Caco-2 (cell line): Measurements from ENCODE around the gene ELAVL3. TPM values are rescaled to one million over a fixed set of nuclear protein-coding genes. Genes with fewer than 3 reads are reported as not detected.

Experiments used
- BruUV-seq: library from RNA; stranded (reverse); fragments of 400-500 nt; replicated peaks from 2 replicates; lab custom pipeline; 2021; lab: Mats Ljungman, UMichigan
- CTCF ChIA-PET: fragments of 300-600 bp; sonication (Branson Sonifier 250); formaldehyde crosslinking; loops from one replicate; lab custom pipeline; 2022; ENCODE audit warnings: antibody characterized with exemption; lab: Charles Lee
- POLR2A ChIA-PET: fragments of 300-600 bp; sonication (Branson Sonifier 250); formaldehyde crosslinking; loops from one replicate; lab custom pipeline; 2022; ENCODE audit warnings: antibody characterized with exemption; lab: Charles Lee
- DNase-seq, 2 experiments: peaks; one replicate each; pipeline versions ENCODE4 v3.0.0 to v3.0.0-alpha.2; 2020 to 2022
- H3K27me3 ChIP-seq: replicated peaks from 2 replicates; pipeline ENCODE4 v1.6.0; 2011; ENCODE audit warnings: low read length; ENCODE audit not compliant: control insufficient read depth, insufficient read depth
- H3K36me3 ChIP-seq: 2 replicates; pipeline ENCODE4 v1.5.1; 2011; ENCODE audit warnings: low read length; ENCODE audit not compliant: control insufficient read depth, insufficient read depth
- H3K4me1 ChIP-seq: fragments of 250-450 bp; sonication (Bioruptor Pico); 2 replicates; pipeline ENCODE4 v1.5.1; 2020; ENCODE audit warnings: mild to moderate bottlenecking
- H3K4me3 ChIP-seq: 2 replicates; pipeline ENCODE4 v1.5.1; 2011; ENCODE audit warnings: low read depth, mild to moderate bottlenecking, control low read depth, low read length
- H3K9me3 ChIP-seq: fragments of 250-450 bp; sonication (Bioruptor Pico); 2 replicates; pipeline ENCODE4 v1.5.1; 2020; ENCODE audit warnings: mild to moderate bottlenecking, moderate library complexity
- H3K27ac Mint-ChIP-seq: one replicate; pipeline ENCODE4 v1.8.0; 2022; ENCODE audit warnings: mixed read lengths; ENCODE audit not compliant: unreplicated experiment
- H3K27me3 Mint-ChIP-seq: one replicate; pipeline ENCODE4 v1.8.0; 2022; ENCODE audit warnings: mixed read lengths; ENCODE audit not compliant: insufficient read depth, unreplicated experiment
- H3K36me3 Mint-ChIP-seq: one replicate; pipeline ENCODE4 v1.8.0; 2022; ENCODE audit warnings: mild to moderate bottlenecking, mixed read lengths; ENCODE audit not compliant: insufficient read depth, unreplicated experiment
- H3K4me1 Mint-ChIP-seq: one replicate; pipeline ENCODE4 v1.8.0; 2022; ENCODE audit warnings: low read depth, mixed read lengths; ENCODE audit not compliant: unreplicated experiment
- H3K4me3 Mint-ChIP-seq: one replicate; pipeline ENCODE4 v1.8.0; 2022; ENCODE audit warnings: mild to moderate bottlenecking, moderate library complexity, mixed read lengths; ENCODE audit not compliant: unreplicated experiment
- H3K9me3 Mint-ChIP-seq: one replicate; pipeline ENCODE4 v1.8.0; 2022; ENCODE audit warnings: mixed read lengths; ENCODE audit not compliant: unreplicated experiment
- intact Hi-C: fragments of 100-400 bp; cut with micrococcal nuclease; formaldehyde crosslinking; loops from one replicate; pipeline ENCODE4 v1.10.0; 2022; ENCODE audit not compliant: unreplicated experiment
- total RNA-seq: library from RNA; stranded (reverse); gene quantifications from 2 replicates; pipeline ENCODE4 v1.2.3, GENCODE V29; 2022
- TF ChIP-seq, protein P1 (sequence below), 2 experiments: fragments of 200-600 bp in 1 of 2; IDR thresholded peaks; 1 replicate in 1 of 2; 2 replicates in 1 of 2; pipeline versions ENCODE4 v1.5.1 to v1.8.0; 2011 to 2022; ENCODE audit warnings: antibody characterized with exemption in 1 of 2, control low read depth in 1 of 2, inconsistent platforms in 1 of 2, low read depth in 1 of 2, low read length in 1 of 2, mild to moderate bottlenecking in 1 of 2, moderate library complexity in 1 of 2; ENCODE audit not compliant: insufficient read depth in 1 of 2, severe bottlenecking in 1 of 2, unreplicated experiment in 1 of 2

ELAVL3 gene
- total RNA-seq, 1 experiment from 2014 or later = not detected

DNA sequence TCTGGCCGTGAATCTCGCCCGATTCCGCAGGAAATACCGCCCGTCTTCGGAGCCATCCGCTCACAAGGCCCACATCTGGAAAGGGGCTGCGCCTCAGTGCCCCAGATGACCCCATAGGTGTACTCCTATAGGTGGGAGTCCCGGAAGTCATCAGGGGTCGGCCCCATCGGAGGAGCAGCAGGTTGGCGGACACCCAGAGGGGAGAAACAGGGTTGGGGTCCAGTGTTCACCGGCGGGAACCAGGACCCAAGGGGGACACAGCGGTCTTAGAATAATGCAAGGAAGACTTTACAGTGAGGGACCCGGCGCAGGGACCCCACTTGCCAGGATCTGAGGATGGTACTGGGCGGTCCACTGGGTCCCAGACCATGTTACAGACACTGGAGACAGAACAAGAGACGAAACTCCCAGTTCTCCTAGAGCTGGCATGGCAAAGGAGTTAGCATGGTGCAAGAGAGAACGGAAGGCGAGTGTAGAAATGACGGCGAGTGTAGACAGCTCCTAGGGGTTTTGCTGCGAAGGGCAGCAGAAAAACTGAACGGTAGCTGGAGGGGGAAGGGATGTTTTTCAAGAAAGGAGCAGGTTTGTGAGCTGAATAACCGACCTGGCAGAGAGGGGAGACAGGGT lies 57.6 kb downstream of the ELAVL3 start:
- H3K27me3 ChIP-seq = no peaks in the 10 kb centered on the region
- BruUV-seq = no TSS peak
- DNase-seq = no peak
- no peak overlapping the region for H3K4me3 ChIP-seq
- H3K9me3 ChIP-seq = no peaks in the 10 kb centered on the region
- H3K4me1 Mint-ChIP-seq = peaks cover 6% of the 10 kb centered on the region
- TF ChIP-seq, protein P1, sequence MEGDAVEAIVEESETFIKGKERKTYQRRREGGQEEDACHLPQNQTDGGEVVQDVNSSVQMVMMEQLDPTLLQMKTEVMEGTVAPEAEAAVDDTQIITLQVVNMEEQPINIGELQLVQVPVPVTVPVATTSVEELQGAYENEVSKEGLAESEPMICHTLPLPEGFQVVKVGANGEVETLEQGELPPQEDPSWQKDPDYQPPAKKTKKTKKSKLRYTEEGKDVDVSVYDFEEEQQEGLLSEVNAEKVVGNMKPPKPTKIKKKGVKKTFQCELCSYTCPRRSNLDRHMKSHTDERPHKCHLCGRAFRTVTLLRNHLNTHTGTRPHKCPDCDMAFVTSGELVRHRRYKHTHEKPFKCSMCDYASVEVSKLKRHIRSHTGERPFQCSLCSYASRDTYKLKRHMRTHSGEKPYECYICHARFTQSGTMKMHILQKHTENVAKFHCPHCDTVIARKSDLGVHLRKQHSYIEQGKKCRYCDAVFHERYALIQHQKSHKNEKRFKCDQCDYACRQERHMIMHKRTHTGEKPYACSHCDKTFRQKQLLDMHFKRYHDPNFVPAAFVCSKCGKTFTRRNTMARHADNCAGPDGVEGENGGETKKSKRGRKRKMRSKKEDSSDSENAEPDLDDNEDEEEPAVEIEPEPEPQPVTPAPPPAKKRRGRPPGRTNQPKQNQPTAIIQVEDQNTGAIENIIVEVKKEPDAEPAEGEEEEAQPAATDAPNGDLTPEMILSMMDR (IDR thresholded peaks at IDR 0.05; ENCODE audit: insufficient read depth in 1 of 2, low read depth in 1 of 2, low read length in 1 of 2, severe bottlenecking in 1 of 2, unreplicated experiment in 1 of 2) = no peak
- H3K27ac Mint-ChIP-seq = no peak overlapping the region
- no peaks in the 10 kb centered on the region for H3K36me3 ChIP-seq
- no peak overlapping the region for H3K4me3 Mint-ChIP-seq
- no peaks in the 10 kb centered on the region for H3K36me3 Mint-ChIP-seq
- H3K4me1 ChIP-seq = no peaks in the 10 kb centered on the region
- ChIA-PET CTCF (interaction anchor here (0.9 kb wide), 1 partner anchor 42 kb away, joined by 3 read pairs; no protein-coding TSS in a partner anchor), POLR2A (interaction anchor here (0.7 kb wide), 1 partner anchor 433 kb away, joined by 13 read pairs; no protein-coding TSS in a partner anchor)
- no peaks in the 10 kb centered on the region for H3K27me3 Mint-ChIP-seq
- H3K9me3 Mint-ChIP-seq = no peaks in the 10 kb centered on the region
- intact Hi-C loops = no loop called here

DNA sequence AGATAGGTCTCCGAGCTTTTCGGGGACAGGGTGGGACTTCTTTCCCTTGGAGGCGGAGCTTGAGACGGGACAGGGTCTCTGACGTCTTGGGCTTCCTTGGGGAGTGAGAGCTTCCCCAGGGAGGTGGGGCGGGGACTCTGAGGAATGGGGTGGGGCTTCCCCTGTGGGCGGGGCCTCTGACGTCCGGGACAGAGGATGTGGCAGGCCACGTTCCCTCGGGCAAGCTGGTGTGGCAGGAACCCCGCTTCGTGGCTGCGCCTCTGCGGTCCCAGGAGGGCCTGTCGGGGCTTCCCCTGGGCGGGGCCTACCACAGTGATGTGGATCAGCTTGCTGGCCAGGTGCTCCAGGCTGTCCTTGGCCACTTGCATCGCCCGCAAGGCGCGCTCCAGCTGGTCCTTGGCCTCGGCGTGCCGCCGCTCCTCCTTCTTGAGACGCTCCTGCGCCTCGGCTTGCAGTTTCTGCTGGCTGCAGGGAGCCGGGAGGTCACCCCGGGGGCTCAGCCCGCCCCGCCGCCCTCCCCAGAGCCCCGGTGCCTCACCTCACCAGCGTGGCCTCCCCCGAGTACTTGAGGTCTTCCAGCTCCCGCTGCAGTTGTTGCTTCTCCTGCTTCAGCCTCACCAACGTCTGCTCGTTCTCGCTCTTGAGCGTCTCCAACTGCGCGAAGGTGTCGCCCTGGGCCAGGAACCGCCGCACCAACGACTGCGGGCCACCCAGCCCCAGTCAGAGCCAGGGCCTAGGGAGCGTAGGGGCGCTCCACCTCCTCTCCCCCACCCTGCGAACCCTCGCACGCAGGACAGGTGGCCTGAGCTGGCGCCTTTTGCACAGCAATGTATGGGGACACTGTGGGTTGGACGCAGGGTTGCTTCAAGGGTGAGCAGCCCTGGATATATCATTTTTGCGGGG lies 58.4 kb downstream of the ELAVL3 start:
- no peaks in the 10 kb centered on the region for H3K36me3 ChIP-seq
- no TSS peak for BruUV-seq
- ChIA-PET POLR2A (no interaction called here), CTCF (interaction anchor here (0.7 kb wide), 1 partner anchor 154 kb away, joined by 3 read pairs; no protein-coding TSS in a partner anchor)
- no peaks in the 10 kb centered on the region for H3K9me3 ChIP-seq
- intact Hi-C loops = no loop called here
- H3K4me3 ChIP-seq = no peak overlapping the region
- TF ChIP-seq, protein P1 (IDR thresholded peaks at IDR 0.05; ENCODE audit: insufficient read depth in 1 of 2, low read depth in 1 of 2, low read length in 1 of 2, severe bottlenecking in 1 of 2, unreplicated experiment in 1 of 2) = no peak
- H3K27ac Mint-ChIP-seq = no peak overlapping the region
- H3K4me3 Mint-ChIP-seq = no peak overlapping the region
- DNase-seq = peak in 1 of 2 experiments; percentile 55
- H3K9me3 Mint-ChIP-seq = no peaks in the 10 kb centered on the region
- H3K36me3 Mint-ChIP-seq = no peaks in the 10 kb centered on the region
- no peaks in the 10 kb centered on the region for H3K27me3 Mint-ChIP-seq
- peaks cover 6% of the 10 kb centered on the region for H3K4me1 Mint-ChIP-seq
- H3K4me1 ChIP-seq = no peaks in the 10 kb centered on the region
- no peaks in the 10 kb centered on the region for H3K27me3 ChIP-seq

DNA sequence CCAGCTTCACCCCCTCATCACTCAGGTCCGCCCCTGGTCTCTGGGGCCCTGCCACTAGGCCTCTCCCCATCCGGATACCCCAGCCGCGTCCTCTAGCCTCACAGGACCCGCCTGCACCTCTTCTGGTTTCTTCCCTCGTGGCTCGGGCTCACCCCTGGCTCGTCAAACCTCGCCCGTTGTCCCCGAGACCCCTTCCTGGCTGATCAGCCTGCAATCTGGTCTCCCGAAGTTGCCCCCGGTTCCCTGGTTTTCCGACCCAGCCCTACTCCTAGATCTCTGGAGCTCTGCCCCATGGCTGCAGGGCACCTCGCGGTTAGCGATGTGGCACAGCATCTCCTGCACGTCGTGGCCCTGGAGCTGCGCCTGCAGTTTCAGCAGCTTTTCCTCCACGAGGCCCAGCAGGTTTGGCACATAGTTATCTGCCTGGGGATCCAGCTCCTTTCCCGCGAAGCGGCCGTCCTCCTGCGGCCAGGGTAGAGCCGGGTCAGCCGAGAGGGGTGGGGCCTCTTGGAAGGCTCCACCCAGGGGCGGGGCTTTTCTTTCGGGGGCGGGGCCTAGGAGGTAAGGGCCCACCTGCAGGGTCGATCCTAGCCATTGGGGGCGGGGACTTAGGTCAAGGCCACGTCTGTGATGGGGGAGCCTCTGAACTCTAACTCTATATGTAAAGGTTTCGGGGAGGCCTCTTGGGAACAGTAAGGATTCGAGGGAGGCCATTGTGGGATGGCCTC lies 59.3 kb downstream of the ELAVL3 start:
- Histone ChIP-seq H3K36me3 (no peaks in the 10 kb centered on the region), H3K4me3 (no peak overlapping the region), H3K27me3 (no peaks in the 10 kb centered on the region), H3K9me3 (no peaks in the 10 kb centered on the region), H3K4me1 (no peaks in the 10 kb centered on the region)
- peak in 1 of 2 experiments; percentile 24 for DNase-seq
- Mint-ChIP-seq H3K4me1 (peaks cover 6% of the 10 kb centered on the region), H3K36me3 (peaks cover 2% of the 10 kb centered on the region), H3K4me3 (no peak overlapping the region), H3K27me3 (no peaks in the 10 kb centered on the region), H3K9me3 (no peaks in the 10 kb centered on the region), H3K27ac (no peak overlapping the region)
- CTCF ChIA-PET = interaction anchor here (0.7 kb wide), 1 partner anchor 154 kb away, joined by 3 read pairs; no protein-coding TSS in a partner anchor
- POLR2A ChIA-PET = no interaction called here
- BruUV-seq = no TSS peak
- intact Hi-C loops = no loop called here
- TF ChIP-seq, protein P1 (IDR thresholded peaks at IDR 0.05; ENCODE audit: insufficient read depth in 1 of 2, low read depth in 1 of 2, low read length in 1 of 2, severe bottlenecking in 1 of 2, unreplicated experiment in 1 of 2) = no peak
